Activated T-cell treated with anti-CD3 and anti-CD28 coated beads for 4 hours (primary cell): Measurements from ENCODE around the gene ZNF519.
A peak's percentile ranks its signal among the peaks of the same experiment; 100 is the strongest.
"Not testable (repeated sequence)": the region's sequence is repeated elsewhere in the genome, so short reads cannot be mapped to it uniquely, and the experiment has no call there.

ENCODE experiments used
- DNase-seq: peaks from one replicate; pipeline ENCODE4 v3.0.0-alpha.2; 2020

The ZNF519 gene

GRCh38 chr18:14132271-14132700, at the start of gene ZNF519:
Gene ZNF519, minus strand, starts transcription at chr18:14132435. Its CDS starts 158 bp downstream, at chr18:14132277.
- DNase-seq = peak; percentile 74

GRCh38 chr18:14179306-14179705, 47.1 kb upstream of the ZNF519 start:
- DNase-seq = no peak

GRCh38 chr18:14178321-14179196, 46.3 kb upstream of the ZNF519 start:
- peak; percentile 57 for DNase-seq

GRCh38 chr18:14177540-14178320, 45.5 kb upstream of the ZNF519 start:
- DNase-seq = not testable (repeated sequence)

GRCh38 chr18:14175404-14175803, 43.2 kb upstream of the ZNF519 start:
- DNase-seq = not testable (repeated sequence)

- no peak for DNase-seq
These were observed 42.5 kb upstream of the ZNF519 start for GRCh38 chr18:14174706-14175085.

GRCh38 chr18:14174002-14174705, 41.9 kb upstream of the ZNF519 start:
- DNase-seq = not testable (repeated sequence)

GRCh38 chr18:14173116-14173951, 41.1 kb upstream of the ZNF519 start:
- not testable (repeated sequence) for DNase-seq

GRCh38 chr18:14172142-14173115, 40.2 kb upstream of the ZNF519 start:
- DNase-seq = not testable (repeated sequence)

GRCh38 chr18:14171301-14172141, 39.3 kb upstream of the ZNF519 start:
- DNase-seq = not testable (repeated sequence)

- not testable (repeated sequence) for DNase-seq
These were observed 38.3 kb upstream of the ZNF519 start for GRCh38 chr18:14170367-14171036.

GRCh38 chr18:14162915-14163314, 30.7 kb upstream of the ZNF519 start:
- DNase-seq = not testable (repeated sequence)

GRCh38 chr18:14151564-14152113, 19.4 kb upstream of the ZNF519 start:
- DNase-seq = not testable (repeated sequence)

- not testable (repeated sequence) for DNase-seq
These were observed 18.5 kb upstream of the ZNF519 start for GRCh38 chr18:14150766-14151165.

- not testable (repeated sequence) for DNase-seq
These were observed 17.7 kb upstream of the ZNF519 start for GRCh38 chr18:14149916-14150420.

GRCh38 chr18:14149121-14149850, 17.1 kb upstream of the ZNF519 start:
- not testable (repeated sequence) for DNase-seq

- DNase-seq = not testable (repeated sequence)
These were observed 16.0 kb upstream of the ZNF519 start for GRCh38 chr18:14147935-14148865.
